ENCODE measurements around the gene ASTN2.

Gene ASTN2

GRCh38 chr9:116572095-116572748 lies 842.6 kb downstream of the ASTN2 start:
- Histone ChIP-seq H3K27me3 (ENCODE audit: insufficient read depth, low read length) (no peaks in the 10 kb centered on the region), H3K4me1 (ENCODE audit: insufficient read depth, low read length) (peaks cover 7% of the 10 kb centered on the region), H3K4me3 (ENCODE audit: low read length) (no peak overlapping the region), H2AFZ (ENCODE audit: low read depth, low read length) (no peak overlapping the region), H3K9me3 (ENCODE audit: low read length) (no peaks in the 10 kb centered on the region), H3K36me3 (ENCODE audit: insufficient read depth, low read length) (no peaks in the 10 kb centered on the region)

DNA sequence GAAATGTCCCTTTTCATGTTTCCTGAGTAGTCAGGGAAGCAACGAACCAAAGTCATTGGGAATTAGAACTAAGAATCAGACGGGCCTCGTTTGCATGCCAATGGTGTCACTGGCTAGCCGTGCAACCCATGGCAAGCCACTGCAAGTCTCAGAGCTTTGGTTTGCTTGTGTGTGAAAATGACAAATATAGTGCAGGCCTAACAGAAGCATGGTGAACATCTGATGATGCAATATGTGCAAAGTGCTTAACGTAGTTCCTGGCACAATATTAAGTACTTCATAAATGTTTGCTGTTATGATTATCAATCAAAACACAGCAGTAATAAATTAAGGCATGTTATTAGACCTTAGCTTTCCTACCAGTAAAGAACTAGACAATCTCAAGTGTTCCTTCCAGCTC lies 845.7 kb downstream of the ASTN2 start:
- Histone ChIP-seq H3K4me3 (ENCODE audit: low read length) (no peak overlapping the region), H3K36me3 (ENCODE audit: insufficient read depth, low read length) (no peaks in the 10 kb centered on the region), H3K4me1 (ENCODE audit: insufficient read depth, low read length) (peaks cover 7% of the 10 kb centered on the region), H2AFZ (ENCODE audit: low read depth, low read length) (no peak overlapping the region), H3K27me3 (ENCODE audit: insufficient read depth, low read length) (no peaks in the 10 kb centered on the region), H3K9me3 (ENCODE audit: low read length) (no peaks in the 10 kb centered on the region)

DNA sequence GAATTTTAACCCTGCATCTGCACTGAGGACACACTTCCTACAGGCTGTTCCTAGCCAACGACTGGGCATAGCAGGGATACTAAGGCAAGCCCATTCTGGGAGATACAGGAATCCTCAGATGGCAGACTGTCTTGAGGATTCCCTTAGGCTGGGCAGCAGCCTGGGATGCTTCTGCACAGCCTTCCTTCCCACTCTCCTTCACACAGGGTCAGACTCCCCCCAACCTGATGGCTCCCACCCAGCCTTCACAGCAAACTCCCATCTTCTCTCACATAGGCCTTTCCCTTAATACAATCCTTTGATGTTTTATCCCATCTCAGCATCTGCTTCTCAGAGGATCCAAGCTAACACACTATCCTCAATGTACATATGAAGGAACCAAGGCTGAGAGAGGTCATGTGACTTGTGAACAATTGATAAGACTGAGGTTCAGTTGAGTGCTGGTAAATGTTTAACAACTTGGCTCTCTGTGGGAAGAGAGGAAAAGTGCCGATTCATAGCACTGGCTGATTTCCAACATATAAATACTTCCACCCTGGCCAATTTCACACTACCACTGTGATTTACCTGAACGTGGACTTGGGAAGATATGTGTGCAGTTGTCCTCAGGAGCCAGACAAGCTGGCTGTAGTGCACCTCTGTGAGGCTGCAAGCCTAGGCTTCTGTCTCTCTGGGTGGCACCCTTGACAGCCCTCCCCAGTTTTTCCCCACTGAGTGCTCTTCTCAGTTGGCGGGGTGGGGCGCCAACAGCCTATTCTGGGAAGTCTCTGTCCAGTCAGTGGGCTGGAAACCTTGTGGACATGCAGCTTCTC lies 848.0 kb downstream of the ASTN2 start:
- Histone ChIP-seq H3K36me3 (ENCODE audit: insufficient read depth, low read length) (no peaks in the 10 kb centered on the region), H3K27me3 (ENCODE audit: insufficient read depth, low read length) (no peaks in the 10 kb centered on the region), H3K9me3 (ENCODE audit: low read length) (no peaks in the 10 kb centered on the region), H2AFZ (ENCODE audit: low read depth, low read length) (no peak overlapping the region), H3K4me3 (ENCODE audit: low read length) (no peak overlapping the region), H3K4me1 (ENCODE audit: insufficient read depth, low read length) (peaks cover 4% of the 10 kb centered on the region)

- Histone ChIP-seq H2AFZ (ENCODE audit: low read depth, low read length) (no peak overlapping the region), H3K27me3 (ENCODE audit: insufficient read depth, low read length) (no peaks in the 10 kb centered on the region), H3K4me3 (ENCODE audit: low read length) (no peak overlapping the region), H3K36me3 (ENCODE audit: insufficient read depth, low read length) (no peaks in the 10 kb centered on the region), H3K4me1 (ENCODE audit: insufficient read depth, low read length) (no peaks in the 10 kb centered on the region), H3K9me3 (ENCODE audit: low read length) (no peaks in the 10 kb centered on the region)
Measured at GRCh38 chr9:116565986-116566385, 848.9 kb downstream of the ASTN2 start.

DNA sequence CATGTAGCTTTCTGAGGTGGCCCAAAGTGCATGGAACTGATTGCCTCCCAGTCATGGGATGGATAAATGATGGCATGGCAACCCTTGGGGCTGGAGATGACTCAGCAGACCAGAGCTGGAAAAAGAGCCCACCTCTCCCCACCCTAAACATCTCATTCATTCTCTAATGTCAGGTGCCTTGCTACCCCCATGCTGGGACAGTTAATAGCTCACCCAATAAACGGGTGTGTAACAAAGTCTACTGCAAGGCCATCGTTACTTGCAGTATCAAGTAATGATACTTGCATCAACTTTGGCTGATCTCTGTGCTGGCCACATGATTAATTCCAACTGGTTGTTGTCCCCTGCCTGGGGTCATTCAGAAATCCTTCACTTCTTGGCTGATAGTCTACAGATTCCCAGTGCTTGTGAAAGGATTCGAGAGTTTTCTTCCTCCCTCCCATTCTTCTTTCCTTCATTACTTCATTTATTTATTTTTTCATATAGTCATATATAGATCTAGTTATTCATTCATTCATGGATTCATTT lies 850.5 kb downstream of the ASTN2 start:
- Histone ChIP-seq H3K9me3 (ENCODE audit: low read length) (no peaks in the 10 kb centered on the region), H3K36me3 (ENCODE audit: insufficient read depth, low read length) (no peaks in the 10 kb centered on the region), H2AFZ (ENCODE audit: low read depth, low read length) (no peak overlapping the region), H3K4me1 (ENCODE audit: insufficient read depth, low read length) (no peaks in the 10 kb centered on the region), H3K4me3 (ENCODE audit: low read length) (no peak overlapping the region), H3K27me3 (ENCODE audit: insufficient read depth, low read length) (no peaks in the 10 kb centered on the region)

- no peak overlapping the region for H2AFZ ChIP-seq (ENCODE audit: low read depth, low read length)
- H3K36me3 ChIP-seq (ENCODE audit: insufficient read depth, low read length), result no peaks in the 10 kb centered on the region
- H3K4me1 ChIP-seq (ENCODE audit: insufficient read depth, low read length), result no peaks in the 10 kb centered on the region
- H3K27me3 ChIP-seq (ENCODE audit: insufficient read depth, low read length), result no peaks in the 10 kb centered on the region
- H3K9me3 ChIP-seq (ENCODE audit: low read length), result no peaks in the 10 kb centered on the region
- no peak overlapping the region for H3K4me3 ChIP-seq (ENCODE audit: low read length)
Measured at GRCh38 chr9:116558818-116559540, 855.9 kb downstream of the ASTN2 start.

- H3K9me3 ChIP-seq (ENCODE audit: low read length), result no peaks in the 10 kb centered on the region
- no peak overlapping the region for H3K4me3 ChIP-seq (ENCODE audit: low read length)
- no peaks in the 10 kb centered on the region for H3K4me1 ChIP-seq (ENCODE audit: insufficient read depth, low read length)
- no peaks in the 10 kb centered on the region for H3K27me3 ChIP-seq (ENCODE audit: insufficient read depth, low read length)
- H2AFZ ChIP-seq (ENCODE audit: low read depth, low read length), result no peak overlapping the region
- no peaks in the 10 kb centered on the region for H3K36me3 ChIP-seq (ENCODE audit: insufficient read depth, low read length)
Measured at GRCh38 chr9:116558035-116558434, 856.8 kb downstream of the ASTN2 start.

GRCh38 chr9:116555556-116556155 lies 859.2 kb downstream of the ASTN2 start:
- Histone ChIP-seq H3K4me3 (ENCODE audit: low read length) (no peak overlapping the region), H3K9me3 (ENCODE audit: low read length) (no peaks in the 10 kb centered on the region), H3K4me1 (ENCODE audit: insufficient read depth, low read length) (peaks cover 3% of the 10 kb centered on the region), H2AFZ (ENCODE audit: low read depth, low read length) (no peak overlapping the region), H3K36me3 (ENCODE audit: insufficient read depth, low read length) (no peaks in the 10 kb centered on the region), H3K27me3 (ENCODE audit: insufficient read depth, low read length) (no peaks in the 10 kb centered on the region)

DNA sequence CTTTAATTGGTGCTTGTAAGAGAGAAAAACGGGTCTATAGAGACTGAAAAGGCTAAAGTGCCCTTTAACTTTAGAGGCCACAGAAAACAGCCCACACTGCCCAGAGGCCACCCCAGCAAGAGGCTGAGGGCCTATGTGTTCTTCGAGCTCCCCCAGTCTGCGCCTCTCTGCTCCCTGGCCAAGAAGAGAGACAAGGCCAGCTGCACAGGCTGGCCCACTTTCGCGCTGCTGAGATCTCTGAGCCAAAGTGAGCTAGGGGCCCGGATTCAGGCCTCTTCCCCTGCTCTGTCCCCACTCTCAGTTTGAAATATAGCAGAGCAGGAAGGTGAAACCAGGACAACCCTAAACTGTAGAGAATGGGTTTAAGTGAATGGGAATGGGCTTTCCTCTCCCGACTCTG lies 859.7 kb downstream of the ASTN2 start:
- H2AFZ ChIP-seq (ENCODE audit: low read depth, low read length), result no peak overlapping the region
- no peaks in the 10 kb centered on the region for H3K27me3 ChIP-seq (ENCODE audit: insufficient read depth, low read length)
- H3K4me1 ChIP-seq (ENCODE audit: insufficient read depth, low read length), result peaks cover 7% of the 10 kb centered on the region
- no peaks in the 10 kb centered on the region for H3K36me3 ChIP-seq (ENCODE audit: insufficient read depth, low read length)
- H3K9me3 ChIP-seq (ENCODE audit: low read length), result no peaks in the 10 kb centered on the region
- no peak overlapping the region for H3K4me3 ChIP-seq (ENCODE audit: low read length)

- no peaks in the 10 kb centered on the region for H3K9me3 ChIP-seq (ENCODE audit: low read length)
Measured at GRCh38 chr9:116550696-116551436, 864.0 kb downstream of the ASTN2 start.

DNA sequence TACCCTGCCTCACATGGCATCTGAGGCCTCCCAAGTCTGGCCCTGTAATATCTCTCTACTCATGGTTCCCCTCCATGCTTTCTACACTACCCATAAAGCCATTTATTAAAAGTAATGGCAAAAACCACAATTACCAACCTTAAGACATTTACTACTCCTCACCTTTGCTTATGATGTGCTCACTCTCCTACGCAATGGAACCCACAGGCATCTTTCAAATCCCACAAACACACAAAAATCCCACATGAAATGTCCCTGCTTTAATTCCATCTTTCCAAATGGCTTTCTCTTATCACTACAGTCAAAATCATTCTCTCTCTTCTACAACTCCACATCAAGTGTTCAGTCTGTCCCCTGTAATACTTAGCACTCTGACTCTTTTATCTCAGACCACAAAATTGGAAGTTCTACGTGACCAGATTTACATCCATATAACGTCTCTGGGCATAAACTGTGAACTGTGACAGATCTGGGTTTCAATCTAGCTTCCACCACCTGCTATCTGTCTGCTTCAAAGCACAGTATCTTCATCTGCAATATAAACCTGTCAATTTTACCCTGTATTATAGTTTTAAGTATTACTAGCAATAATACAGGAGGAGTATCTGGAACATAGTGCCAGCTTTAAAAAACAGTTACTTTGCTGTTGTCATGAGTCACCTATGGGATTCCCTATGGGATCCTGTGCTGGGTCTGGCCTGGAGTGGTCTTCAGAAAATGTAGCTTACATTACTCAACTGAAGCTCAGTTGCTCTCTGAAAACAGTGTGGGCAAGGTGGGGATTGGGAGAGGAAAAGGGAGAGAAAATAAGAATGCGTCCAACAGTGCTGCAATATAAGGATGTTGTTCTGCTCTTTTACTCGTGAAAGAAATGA lies 864.8 kb downstream of the ASTN2 start:
- Histone ChIP-seq H3K4me1 (ENCODE audit: insufficient read depth, low read length) (peaks cover 7% of the 10 kb centered on the region), H3K9me3 (ENCODE audit: low read length) (no peaks in the 10 kb centered on the region), H3K4me3 (ENCODE audit: low read length) (no peak overlapping the region), H3K27me3 (ENCODE audit: insufficient read depth, low read length) (no peaks in the 10 kb centered on the region), H2AFZ (ENCODE audit: low read depth, low read length) (no peak overlapping the region), H3K36me3 (ENCODE audit: insufficient read depth, low read length) (no peaks in the 10 kb centered on the region)

More at GRCh38 chr9:116550696-116551436, 864.0 kb downstream of the ASTN2 start:
- no peak overlapping the region for H2AFZ ChIP-seq (ENCODE audit: low read depth, low read length)
- no peak overlapping the region for H3K4me3 ChIP-seq (ENCODE audit: low read length)
- H3K4me1 ChIP-seq (ENCODE audit: insufficient read depth, low read length), result peaks cover 7% of the 10 kb centered on the region
- no peaks in the 10 kb centered on the region for H3K36me3 ChIP-seq (ENCODE audit: insufficient read depth, low read length)
- no peaks in the 10 kb centered on the region for H3K27me3 ChIP-seq (ENCODE audit: insufficient read depth, low read length)
